Skeletal muscle tissue (tissue), 4 donors: ENCODE results near the gene PPARG. TPM values are rescaled to one million over a fixed set of nuclear protein-coding genes. Genes with fewer than 3 reads are reported as not detected.
"Not testable (repeated sequence)": the region's sequence is repeated elsewhere in the genome, so short reads cannot be mapped to it uniquely, and the experiment has no call there.

Experiments
- H3K27ac ChIP-seq: one replicate; pipeline ENCODE4 v1.7.0; 2013; ENCODE audit warnings: mild to moderate bottlenecking, low read depth, low read length, inconsistent platforms
- H3K27me3 ChIP-seq, 3 donors: one replicate each; pipeline ENCODE4 v1.7.0; 2013; ENCODE audit warnings: low read length in 3 of 3; ENCODE audit not compliant: control insufficient read depth in 3 of 3, insufficient read depth in 3 of 3
- H3K36me3 ChIP-seq, 3 donors: one replicate each; pipeline ENCODE4 v1.7.0; 2013; ENCODE audit warnings: low read length in 3 of 3; ENCODE audit not compliant: control insufficient read depth in 3 of 3, insufficient read depth in 3 of 3
- H3K4me1 ChIP-seq, 3 donors: one replicate each; pipeline ENCODE4 v1.7.0; 2013; ENCODE audit warnings: low read length in 3 of 3, mild to moderate bottlenecking in 3 of 3; ENCODE audit not compliant: control insufficient read depth in 3 of 3, insufficient read depth in 3 of 3
- H3K4me3 ChIP-seq, 3 donors: one replicate each; pipeline ENCODE4 v1.7.0; 2013; ENCODE audit warnings: low read length in 3 of 3
- H3K9ac ChIP-seq, 3 donors: one replicate each; pipeline ENCODE4 v1.7.0; 2013; ENCODE audit warnings: low read length in 3 of 3, mild to moderate bottlenecking in 3 of 3, moderate library complexity in 2 of 3, low read depth in 1 of 3
- H3K9me3 ChIP-seq, 3 donors: one replicate each; pipeline ENCODE4 v1.7.0; 2013; ENCODE audit warnings: low read length in 3 of 3; ENCODE audit not compliant: control insufficient read depth in 3 of 3
- total RNA-seq: library from RNA; depleted of rRNA; stranded (reverse); fragments of >200 nt; gene quantifications from one replicate; pipeline ENCODE4 v1.2.3, GENCODE V29; 2014
- donor health status: Osteomylitis.

The PPARG gene
- total RNA-seq, 1 donor from 2014 or later: 30.3 TPM

DNA sequence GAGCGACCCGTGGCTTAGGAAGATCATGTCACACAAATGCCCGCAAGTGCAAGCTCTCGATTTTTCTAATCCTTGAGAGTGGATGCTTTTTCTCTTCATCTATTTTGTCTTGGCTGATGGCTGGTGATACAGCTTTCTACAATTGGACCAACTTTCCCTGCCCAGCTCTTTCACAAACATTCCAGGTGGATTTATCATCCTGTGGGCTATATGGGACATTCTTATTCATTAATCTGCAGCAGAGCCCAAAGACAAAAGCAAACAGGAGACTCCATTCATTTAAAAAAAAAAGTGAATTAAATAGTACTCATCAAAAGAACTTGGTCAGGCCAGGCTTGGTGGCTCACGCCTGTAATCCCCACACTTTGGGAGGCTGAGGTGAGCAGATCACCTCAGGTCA lies 181.2 kb downstream of the PPARG start:
- peaks cover 0 to 2% (median 0%) of the 10 kb centered on the region in 3 donors for H3K27me3 ChIP-seq

GRCh38 chr3:12470680-12471079 lies 181.8 kb downstream of the PPARG start:
- peaks cover 0 to 2% (median 0%) of the 10 kb centered on the region in 3 donors for H3K27me3 ChIP-seq
- peaks cover 0 to 3% (median 2%) of the 10 kb centered on the region in 3 donors for H3K4me1 ChIP-seq
- H3K27ac ChIP-seq: no peak overlapping the region
- H3K9me3 ChIP-seq: no peaks in the 10 kb centered on the region
- no peak overlapping the region for H3K9ac ChIP-seq
- H3K4me3 ChIP-seq: no peak overlapping the region
- no peaks in the 10 kb centered on the region for H3K36me3 ChIP-seq

More for the DNA sequence above, 181.2 kb downstream of the PPARG start:
- H3K36me3 ChIP-seq: no peaks in the 10 kb centered on the region
- H3K9me3 ChIP-seq: no peaks in the 10 kb centered on the region
- no peak overlapping the region for H3K27ac ChIP-seq
- peaks cover 0 to 3% (median 2%) of the 10 kb centered on the region in 3 donors for H3K4me1 ChIP-seq
- no peak overlapping the region for H3K4me3 ChIP-seq
- no peak overlapping the region for H3K9ac ChIP-seq

- Histone ChIP-seq H3K4me3 (no peak overlapping the region), H3K36me3 (no peaks in the 10 kb centered on the region), H3K27me3 (peaks cover 0 to 2% (median 0%) of the 10 kb centered on the region in 3 donors), H3K27ac (no peak overlapping the region), H3K4me1 (peaks cover 0 to 4% (median 3%) of the 10 kb centered on the region in 3 donors), H3K9me3 (no peaks in the 10 kb centered on the region), H3K9ac (no peak overlapping the region)
Measured at GRCh38 chr3:12471241-12471640, 182.4 kb downstream of the PPARG start.

DNA sequence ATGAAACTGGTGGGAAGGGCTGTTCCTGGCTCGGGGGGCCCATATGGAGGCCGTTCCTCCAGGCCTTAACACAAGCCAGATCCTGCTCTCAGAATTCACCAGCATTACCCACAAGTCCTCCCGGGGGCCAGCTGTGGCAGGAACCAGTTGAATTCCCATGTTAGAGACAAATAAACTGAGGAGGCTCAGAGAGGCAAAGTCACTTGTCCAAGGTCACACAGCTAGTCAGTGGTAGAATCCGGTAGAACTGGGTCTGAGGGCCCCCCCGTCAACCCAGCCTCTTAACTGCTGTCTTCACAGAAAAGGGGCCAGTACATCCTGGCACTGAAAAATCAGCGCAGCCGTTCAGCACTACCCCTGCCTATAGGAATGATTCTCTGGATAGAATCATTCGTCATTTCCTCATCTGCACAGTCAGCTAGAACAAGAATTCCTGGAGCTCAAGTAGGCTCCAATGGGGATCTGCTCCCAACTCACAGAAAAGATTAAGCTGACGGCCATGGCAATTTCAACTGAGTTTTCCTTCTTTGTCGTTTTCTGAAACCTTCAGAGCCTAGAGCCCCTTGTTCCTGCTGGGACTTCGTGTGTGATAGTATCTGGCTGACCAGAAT lies 183.2 kb downstream of the PPARG start:
- Histone ChIP-seq H3K9me3 (no peaks in the 10 kb centered on the region), H3K4me3 (no peak overlapping the region), H3K27me3 (peaks cover 0 to 2% (median 0%) of the 10 kb centered on the region in 3 donors), H3K27ac (no peak overlapping the region), H3K9ac (no peak overlapping the region), H3K36me3 (no peaks in the 10 kb centered on the region), H3K4me1 (peaks cover 0 to 4% (median 3%) of the 10 kb centered on the region in 3 donors)

GRCh38 chr3:12472796-12473195 lies 183.9 kb downstream of the PPARG start:
- peaks cover 0 to 2% (median 0%) of the 10 kb centered on the region in 3 donors for H3K27me3 ChIP-seq
- H3K36me3 ChIP-seq: no peaks in the 10 kb centered on the region
- no peak overlapping the region for H3K4me3 ChIP-seq
- no peak overlapping the region for H3K9ac ChIP-seq
- H3K4me1 ChIP-seq: peaks cover 0 to 4% (median 3%) of the 10 kb centered on the region in 3 donors
- no peak overlapping the region for H3K27ac ChIP-seq
- no peaks in the 10 kb centered on the region for H3K9me3 ChIP-seq

DNA sequence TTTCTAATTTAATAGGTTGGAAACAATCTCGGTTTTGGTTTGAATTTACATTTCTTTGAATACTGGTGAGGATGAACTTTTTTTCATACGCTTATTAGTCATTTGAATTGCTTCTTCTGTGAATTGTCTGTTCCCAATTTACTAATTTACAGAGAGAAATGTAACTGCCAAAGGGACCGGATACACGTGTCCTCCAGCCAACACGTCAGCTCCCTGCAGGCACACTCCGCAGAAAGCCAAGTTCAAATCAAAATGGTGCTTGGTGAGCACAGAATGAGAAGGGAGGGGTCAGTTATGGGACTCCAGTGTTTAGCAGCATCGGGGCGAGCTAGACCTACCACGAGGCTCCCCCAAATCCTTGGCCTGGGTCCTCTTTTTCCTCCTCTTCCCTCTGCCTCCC lies 184.6 kb downstream of the PPARG start:
- no peaks in the 10 kb centered on the region for H3K36me3 ChIP-seq
- H3K4me1 ChIP-seq: peaks cover 0 to 4% (median 3%) of the 10 kb centered on the region in 3 donors
- no peaks in the 10 kb centered on the region for H3K9me3 ChIP-seq
- H3K4me3 ChIP-seq: no peak overlapping the region
- H3K9ac ChIP-seq: no peak overlapping the region
- no peak overlapping the region for H3K27ac ChIP-seq
- no peaks in the 10 kb centered on the region for H3K27me3 ChIP-seq

- peak overlapping the region; percentile 18 for H3K27ac ChIP-seq
- H3K9ac ChIP-seq: no peak overlapping the region
- peaks cover 0 to 12% (median 3%) of the 10 kb centered on the region in 3 donors for H3K4me1 ChIP-seq
Measured at GRCh38 chr3:12476238-12476897, 187.5 kb downstream of the PPARG start.

GRCh38 chr3:12477256-12477655 lies 188.4 kb downstream of the PPARG start:
- H3K27ac ChIP-seq: no peak overlapping the region

More at GRCh38 chr3:12476238-12476897, 187.5 kb downstream of the PPARG start:
- Histone ChIP-seq H3K36me3 (no peaks in the 10 kb centered on the region), H3K4me3 (no peak overlapping the region), H3K9me3 (no peaks in the 10 kb centered on the region), H3K27me3 (no peaks in the 10 kb centered on the region)

GRCh38 chr3:12478326-12478725 lies 189.5 kb downstream of the PPARG start:
- H3K4me1 ChIP-seq: peaks cover under 1 to 17% (median 3%) of the 10 kb centered on the region in 3 donors
- H3K9me3 ChIP-seq: no peaks in the 10 kb centered on the region
- no peak overlapping the region for H3K9ac ChIP-seq
- no peaks in the 10 kb centered on the region for H3K27me3 ChIP-seq
- H3K4me3 ChIP-seq: no peak overlapping the region
- H3K36me3 ChIP-seq: no peaks in the 10 kb centered on the region
- no peak overlapping the region for H3K27ac ChIP-seq

More at GRCh38 chr3:12477256-12477655, 188.4 kb downstream of the PPARG start:
- Histone ChIP-seq H3K4me3 (no peak overlapping the region), H3K27me3 (no peaks in the 10 kb centered on the region), H3K36me3 (no peaks in the 10 kb centered on the region), H3K4me1 (peaks cover 0 to 12% (median 3%) of the 10 kb centered on the region in 3 donors), H3K9ac (no peak overlapping the region), H3K9me3 (no peaks in the 10 kb centered on the region)

GRCh38 chr3:12479198-12479597 lies 190.3 kb downstream of the PPARG start:
- H3K36me3 ChIP-seq, H3K27me3 ChIP-seq, H3K27ac ChIP-seq, H3K9ac ChIP-seq, H3K9me3 ChIP-seq, H3K4me3 ChIP-seq: not testable (repeated sequence)
- H3K4me1 ChIP-seq: peaks cover 8 to 25% (median 8%) of the 10 kb centered on the region in 3 donors
